Epithelial cell of esophagus (primary cell): ENCODE data around the gene TUBB.

Experiments used
- DNase-seq: peaks from one replicate; pipeline ENCODE4 v3.0.0; 2010; ENCODE audit warnings: low read depth
- H3K4me3 ChIP-seq: 2 replicates; pipeline ENCODE4 v1.5.1; 2011; ENCODE audit warnings: mild to moderate bottlenecking, low read length, control low read depth
- CTCF ChIP-seq: IDR thresholded peaks from 2 replicates; pipeline ENCODE4 v1.5.1; 2011; ENCODE audit warnings: low read depth, mild to moderate bottlenecking, low read length, control low read depth, inconsistent platforms; ENCODE audit not compliant: insufficient read depth; ENCODE audit errors: missing control alignments

TUBB gene

DNA sequence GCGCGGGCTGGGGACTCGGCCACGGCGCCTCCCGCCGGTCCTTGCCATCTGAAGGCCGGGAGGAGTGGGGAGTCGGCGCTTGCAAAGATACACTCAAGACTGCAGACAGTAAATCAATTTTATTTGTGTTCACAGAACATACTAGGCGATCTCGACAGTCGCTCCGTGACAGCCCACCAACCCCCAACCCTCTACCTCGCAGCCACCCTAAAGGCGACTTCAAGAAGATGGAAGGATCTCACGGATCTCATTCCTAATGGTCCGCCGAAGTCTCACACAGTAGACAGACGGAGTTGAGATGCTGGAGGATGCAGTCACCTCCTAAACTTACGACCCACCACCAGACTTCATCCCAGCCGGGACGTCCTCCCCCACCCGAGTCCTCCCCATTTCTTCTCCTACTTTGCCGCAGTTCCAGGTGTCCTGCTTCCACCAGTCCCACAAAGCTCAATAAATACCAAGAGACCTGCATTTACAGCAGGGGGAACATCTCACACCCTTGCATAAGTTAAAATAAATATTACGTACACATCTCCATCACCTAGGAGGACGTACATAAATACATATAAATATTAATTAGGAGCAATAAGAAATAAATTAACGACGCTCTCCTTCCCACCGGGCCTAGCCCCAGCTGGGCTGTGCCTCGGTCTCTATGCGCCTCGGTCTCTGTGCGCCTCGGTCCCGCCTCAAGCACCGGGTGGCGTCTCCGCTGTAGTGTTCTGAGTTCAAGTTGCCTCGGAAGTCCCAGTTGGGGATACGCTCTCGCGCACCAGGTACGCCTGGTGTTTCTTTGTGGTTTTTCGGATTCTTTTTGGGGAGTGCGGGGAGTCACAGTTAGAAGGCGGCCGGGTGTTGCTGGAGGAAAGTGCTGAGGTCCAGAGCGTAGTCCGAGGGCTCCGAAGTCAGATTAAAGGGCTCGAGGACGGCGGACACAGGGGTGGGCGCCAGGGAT lies 23.2 kb downstream of the TUBB start:
- DNase-seq = peak; percentile 33
- no peak for TF ChIP-seq CTCF
- peak overlapping the region; percentile 97 for H3K4me3 ChIP-seq

- TF ChIP-seq CTCF = peak; percentile 55
- H3K4me3 ChIP-seq = peak within 1 kb of the TSS; percentile 97
- DNase-seq = peak; percentile 98
These were observed 24.1 kb downstream of the TUBB start, which contains the start of gene IER3 for GRCh38 chr6:30744054-30744805. TSS of gene IER3 (minus strand) at chr6:30744547. CDS start at chr6:30744518, 29 bp downstream.

GRCh38 chr6:30747300-30747687 lies 27.1 kb downstream of the TUBB start:
- no peak for TF ChIP-seq CTCF
- DNase-seq = peak; percentile 26

DNA sequence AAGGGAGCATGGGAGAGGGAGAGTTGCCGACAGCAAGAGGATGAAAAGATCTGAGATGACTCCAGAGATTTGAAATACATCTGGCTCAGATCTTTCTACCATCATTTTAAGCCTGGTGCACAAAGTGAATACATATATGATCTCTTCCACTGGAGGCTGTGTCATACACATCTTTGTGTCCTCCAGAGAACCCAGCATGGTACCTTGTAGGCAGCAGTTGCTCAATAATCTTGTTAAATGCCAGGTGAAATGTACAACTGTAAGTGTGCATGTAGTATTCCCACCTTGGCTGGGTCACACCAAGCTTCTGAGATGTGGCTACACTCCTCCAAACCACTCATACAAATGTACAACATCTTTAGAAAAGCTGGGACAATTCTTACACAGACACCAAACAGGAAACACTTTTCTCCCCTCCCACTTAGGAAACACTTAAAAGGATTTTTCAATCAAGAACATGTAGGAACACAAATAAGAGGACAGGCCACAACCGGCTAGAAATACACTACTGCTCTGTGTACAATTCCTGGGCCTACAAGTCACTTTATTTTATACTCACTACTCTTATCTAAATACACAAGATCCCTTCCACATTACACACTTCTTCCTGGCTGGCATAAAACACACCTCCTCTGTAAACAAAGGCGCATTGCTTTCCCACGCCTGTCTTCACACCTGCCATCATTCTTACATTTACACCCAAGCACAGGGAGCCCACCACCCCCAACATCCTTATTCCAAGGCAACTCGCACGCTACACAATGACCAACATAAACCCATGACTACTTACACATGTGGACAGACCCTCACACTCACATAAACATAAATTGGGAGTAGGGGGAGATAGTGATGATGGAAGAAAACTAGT lies 28.0 kb downstream of the TUBB start:
- peak; percentile 94 for DNase-seq
- H3K4me3 ChIP-seq = no peak overlapping the region
- no peak for TF ChIP-seq CTCF

More at GRCh38 chr6:30747300-30747687, 27.1 kb downstream of the TUBB start:
- no peak overlapping the region for H3K4me3 ChIP-seq

- no peak for TF ChIP-seq CTCF
- no peak overlapping the region for H3K4me3 ChIP-seq
- peak; percentile 92 for DNase-seq
These were observed 28.8 kb downstream of the TUBB start for GRCh38 chr6:30748851-30749540.
